ENCODE results near the gene LMLN. TPM values are rescaled to one million over a fixed set of nuclear protein-coding genes. Genes with fewer than 3 reads are reported as not detected.
"Not testable (repeated sequence)": the region's sequence is repeated elsewhere in the genome, so short reads cannot be mapped to it uniquely, and the experiment has no call there.

The LMLN gene
- total RNA-seq, 4 donors from 2014 or later = 2.8 to 7.5 (median 4.1) TPM

- no peaks in the 10 kb centered on the region for H3K9me3 ChIP-seq
- peak overlapping the region; percentile 70 to 84 (median 77) for H3K27ac ChIP-seq
- no peaks in the 10 kb centered on the region for H3K27me3 ChIP-seq
- 26 to 45% methylated on average over 4 to 6 of the region's 6 CpGs for WGBS, 2 donors (ENCODE audit: low coverage in 1 of 2)
- H3K36me3 ChIP-seq = peaks cover 0 to 26% of the 10 kb centered on the region in 2 donors
- ATAC-seq = no peak
- TF ChIP-seq POLR2A (IDR thresholded peaks at IDR 0.05) = no peak
- no peak for TF ChIP-seq EP300 (IDR thresholded peaks at IDR 0.05)
- TF ChIP-seq CTCF (IDR thresholded peaks at IDR 0.05) = no peak
- no peak for TF ChIP-seq POLR2AphosphoS5 (IDR thresholded peaks at IDR 0.05)
- H3K4me1 ChIP-seq = peaks cover 0 to 43% (median 5%) of the 10 kb centered on the region in 3 donors
- H3K4me3 ChIP-seq = peak overlapping the region; percentile 62 to 88
Measured at GRCh38 chr3:197959500-197959890, 522 bp upstream of the LMLN start.

- Histone ChIP-seq H3K4me3 (peak overlapping the region; percentile 62 to 88), H3K27ac (peak overlapping the region; percentile 47 to 84 (median 77)), H3K36me3 (peaks cover 0 to 12% of the 10 kb centered on the region in 2 donors), H3K27me3 (no peaks in the 10 kb centered on the region), H3K4me1 (peaks cover 0 to 41% (median 5%) of the 10 kb centered on the region in 3 donors), H3K9me3 (no peaks in the 10 kb centered on the region)
- no peak for ATAC-seq
- 7 to 22% methylated on average over 8 to 18 of the region's 23 CpGs for WGBS, 2 donors (ENCODE audit: low coverage in 1 of 2)
- TF ChIP-seq POLR2AphosphoS5 (IDR thresholded peaks at IDR 0.05) = no peak
- TF ChIP-seq POLR2A (IDR thresholded peaks at IDR 0.05) = no peak
Measured at GRCh38 chr3:197960694-197961581, 921 bp downstream of the LMLN start.

- no peak for ATAC-seq
- Histone ChIP-seq H3K4me3 (no peak overlapping the region), H3K27me3 (no peaks in the 10 kb centered on the region), H3K9me3 (no peaks in the 10 kb centered on the region), H3K4me1 (peaks cover 0 to 41% (median 5%) of the 10 kb centered on the region in 3 donors), H3K36me3 (peaks cover 0 to 5% of the 10 kb centered on the region in 2 donors), H3K27ac (peak overlapping the region in 1 of 4 donors; percentile 84)
- 76 to 81% methylated on average over 9 of the region's 9 CpGs for WGBS, 2 donors (ENCODE audit: low coverage in 1 of 2)
- TF ChIP-seq EP300 (IDR thresholded peaks at IDR 0.05) (no peak), POLR2AphosphoS5 (IDR thresholded peaks at IDR 0.05) (no peak), POLR2A (IDR thresholded peaks at IDR 0.05) (no peak), CTCF (IDR thresholded peaks at IDR 0.05) (no peak)
Measured at GRCh38 chr3:197961582-197961945, 1.5 kb downstream of the LMLN start.

GRCh38 chr3:197963019-197963637, 3.1 kb downstream of the LMLN start:
- 81 to 97% methylated on average over 5 of the region's 5 CpGs for WGBS, 2 donors (ENCODE audit: low coverage in 1 of 2)
- ATAC-seq = no peak
- Histone ChIP-seq H3K27me3 (no peaks in the 10 kb centered on the region), H3K9me3 (peaks cover 0 to 4% (median 0%) of the 10 kb centered on the region in 3 donors), H3K4me3 (no peak overlapping the region), H3K4me1 (peaks cover 0 to 33% (median 5%) of the 10 kb centered on the region in 3 donors), H3K27ac (no peak overlapping the region), H3K36me3 (no peaks in the 10 kb centered on the region)
- no peak for TF ChIP-seq POLR2AphosphoS5 (IDR thresholded peaks at IDR 0.05)
- no peak for TF ChIP-seq CTCF (IDR thresholded peaks at IDR 0.05)
- TF ChIP-seq POLR2A (IDR thresholded peaks at IDR 0.05) = no peak
- no peak for TF ChIP-seq EP300 (IDR thresholded peaks at IDR 0.05)

- H3K9me3 ChIP-seq, H3K36me3 ChIP-seq, ATAC-seq, H3K4me1 ChIP-seq, H3K27me3 ChIP-seq, H3K27ac ChIP-seq, H3K4me3 ChIP-seq: not testable (repeated sequence)
- 83 to 97% methylated on average over 1 to 8 of the region's 8 CpGs for WGBS, 2 donors (ENCODE audit: low coverage in 1 of 2)
Measured at GRCh38 chr3:197967337-197967989, 7.4 kb downstream of the LMLN start.

Data from gastroesophageal sphincter (tissue), 4 donors.